Measurements from ENCODE around the gene AMIGO3.

DNA sequence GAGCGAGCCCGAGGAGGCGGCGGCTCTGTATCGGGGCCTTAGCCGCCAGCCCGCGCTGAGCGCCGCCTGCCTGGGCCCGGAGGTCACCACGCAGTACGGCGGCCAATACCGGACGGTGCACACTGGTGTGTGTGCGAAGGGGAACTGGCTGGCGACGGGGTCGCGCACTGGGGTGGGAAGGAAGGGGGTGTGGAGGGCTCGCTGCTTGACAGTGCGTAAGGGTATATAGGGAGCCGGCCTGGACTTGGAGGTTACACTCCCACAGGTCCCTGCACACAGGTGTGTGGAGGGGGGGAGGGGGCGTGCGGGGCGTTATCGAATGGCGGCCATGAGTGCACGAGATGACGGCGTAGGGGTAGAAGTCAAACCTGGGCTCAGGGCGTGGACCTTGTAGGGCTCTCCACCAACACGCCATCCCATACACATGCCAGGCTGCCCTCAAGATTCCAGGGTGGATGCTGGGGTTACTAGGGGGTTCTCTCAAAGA is 44.9 kb downstream of the AMIGO3 start:
- TF ChIP-seq POLR2A (IDR thresholded peaks at IDR 0.05) (no peak), EP300 (IDR thresholded peaks at IDR 0.05) (no peak)
- TF ChIP-seq, protein P1, sequence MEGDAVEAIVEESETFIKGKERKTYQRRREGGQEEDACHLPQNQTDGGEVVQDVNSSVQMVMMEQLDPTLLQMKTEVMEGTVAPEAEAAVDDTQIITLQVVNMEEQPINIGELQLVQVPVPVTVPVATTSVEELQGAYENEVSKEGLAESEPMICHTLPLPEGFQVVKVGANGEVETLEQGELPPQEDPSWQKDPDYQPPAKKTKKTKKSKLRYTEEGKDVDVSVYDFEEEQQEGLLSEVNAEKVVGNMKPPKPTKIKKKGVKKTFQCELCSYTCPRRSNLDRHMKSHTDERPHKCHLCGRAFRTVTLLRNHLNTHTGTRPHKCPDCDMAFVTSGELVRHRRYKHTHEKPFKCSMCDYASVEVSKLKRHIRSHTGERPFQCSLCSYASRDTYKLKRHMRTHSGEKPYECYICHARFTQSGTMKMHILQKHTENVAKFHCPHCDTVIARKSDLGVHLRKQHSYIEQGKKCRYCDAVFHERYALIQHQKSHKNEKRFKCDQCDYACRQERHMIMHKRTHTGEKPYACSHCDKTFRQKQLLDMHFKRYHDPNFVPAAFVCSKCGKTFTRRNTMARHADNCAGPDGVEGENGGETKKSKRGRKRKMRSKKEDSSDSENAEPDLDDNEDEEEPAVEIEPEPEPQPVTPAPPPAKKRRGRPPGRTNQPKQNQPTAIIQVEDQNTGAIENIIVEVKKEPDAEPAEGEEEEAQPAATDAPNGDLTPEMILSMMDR (IDR thresholded peaks at IDR 0.05), result no peak
